Measurements from ENCODE around the gene TPD52L1. TPM values are rescaled to one million over a fixed set of nuclear protein-coding genes. Genes with fewer than 3 reads are reported as not detected.

TPD52L1 gene
- polyA plus RNA-seq, 10 donors, result 37.0 to 57.1 (median 46.9) TPM

- no peak for DNase-seq
These were observed 19.9 kb downstream of the TPD52L1 start for GRCh38 chr6:125173341-125174095.

GRCh38 chr6:125174626-125175025 is 21.1 kb downstream of the TPD52L1 start:
- DNase-seq, result no peak

- no peak for DNase-seq
These were observed 22.0 kb downstream of the TPD52L1 start for GRCh38 chr6:125175466-125176048.

GRCh38 chr6:125182237-125183008 is 28.9 kb downstream of the TPD52L1 start:
- no peak for DNase-seq

- no peak for DNase-seq
These were observed 29.8 kb downstream of the TPD52L1 start for GRCh38 chr6:125183391-125183790.

- DNase-seq, result no peak
These were observed 34.5 kb downstream of the TPD52L1 start for GRCh38 chr6:125188037-125188436.

- DNase-seq, result no peak
These were observed 35.1 kb downstream of the TPD52L1 start for GRCh38 chr6:125188594-125189203.

- no peak for DNase-seq
These were observed 35.9 kb downstream of the TPD52L1 start for GRCh38 chr6:125189494-125189893.

- no peak for DNase-seq
These were observed 37.1 kb downstream of the TPD52L1 start for GRCh38 chr6:125190667-125191066.

- DNase-seq, result peak; percentile 16 to 49 (median 21)
These were observed 38.5 kb downstream of the TPD52L1 start for GRCh38 chr6:125191916-125192609.

- DNase-seq, result no peak
These were observed 39.0 kb downstream of the TPD52L1 start for GRCh38 chr6:125192610-125192930.

GRCh38 chr6:125193208-125193607 is 39.6 kb downstream of the TPD52L1 start:
- DNase-seq, result no peak

- DNase-seq, result no peak
These were observed 41.4 kb downstream of the TPD52L1 start for GRCh38 chr6:125194941-125195340.

GRCh38 chr6:125195526-125195925 is 42.0 kb downstream of the TPD52L1 start:
- no peak for DNase-seq

GRCh38 chr6:125196613-125197012 is 43.0 kb downstream of the TPD52L1 start:
- peak in 1 of 3 donors; percentile 11 for DNase-seq

- DNase-seq, result peak; percentile 60 to 77 (median 67)
These were observed 44.3 kb downstream of the TPD52L1 start for GRCh38 chr6:125197795-125198269.

- DNase-seq, result peak; percentile 47 to 73 (median 61)
These were observed 44.9 kb downstream of the TPD52L1 start for GRCh38 chr6:125198398-125198937.

- no peak for DNase-seq
These were observed 47.4 kb downstream of the TPD52L1 start for GRCh38 chr6:125200941-125201340.

GRCh38 chr6:125201961-125202729 is 48.6 kb downstream of the TPD52L1 start:
- peak; percentile 43 to 89 (median 60) for DNase-seq

- no peak for DNase-seq
These were observed 49.8 kb downstream of the TPD52L1 start for GRCh38 chr6:125203395-125203794.

Measured in muscle of back (tissue), 11 donors.